ENCODE data around the gene KIF2A. TPM values are rescaled to one million over a fixed set of nuclear protein-coding genes. Genes with fewer than 3 reads are reported as not detected.

KIF2A gene
- total and polyA plus RNA-seq, 2 of the 13 experiments (the other 11 are each of a cell fraction or from before 2014, with no cell fraction given) = 8.5 to 19.2 TPM

DNA sequence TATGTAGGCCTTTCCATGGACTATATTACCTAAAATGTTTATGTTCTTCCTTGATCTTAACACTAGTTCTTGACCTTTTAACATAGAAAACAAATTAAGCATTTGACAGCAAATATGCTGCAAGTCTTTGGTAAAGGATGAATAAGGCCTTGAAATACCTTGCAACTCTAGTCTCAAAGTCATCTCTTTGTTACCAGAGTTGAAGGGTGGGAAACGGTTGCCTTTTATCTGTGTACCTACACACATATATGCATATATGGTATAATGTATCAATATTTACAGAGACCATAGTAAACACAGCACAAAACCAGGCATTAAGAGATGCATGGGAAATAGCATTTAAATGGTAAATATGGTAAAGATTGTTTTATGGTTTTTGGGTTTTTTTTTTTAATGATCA, 16.5 kb downstream of the KIF2A start (continued):
- TF ChIP-seq, protein P1, sequence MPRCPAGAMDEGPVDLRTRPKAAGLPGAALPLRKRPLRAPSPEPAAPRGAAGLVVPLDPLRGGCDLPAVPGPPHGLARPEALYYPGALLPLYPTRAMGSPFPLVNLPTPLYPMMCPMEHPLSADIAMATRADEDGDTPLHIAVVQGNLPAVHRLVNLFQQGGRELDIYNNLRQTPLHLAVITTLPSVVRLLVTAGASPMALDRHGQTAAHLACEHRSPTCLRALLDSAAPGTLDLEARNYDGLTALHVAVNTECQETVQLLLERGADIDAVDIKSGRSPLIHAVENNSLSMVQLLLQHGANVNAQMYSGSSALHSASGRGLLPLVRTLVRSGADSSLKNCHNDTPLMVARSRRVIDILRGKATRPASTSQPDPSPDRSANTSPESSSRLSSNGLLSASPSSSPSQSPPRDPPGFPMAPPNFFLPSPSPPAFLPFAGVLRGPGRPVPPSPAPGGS (CRISPR knock-in tag; IDR thresholded peaks at IDR 0.05) = no peak
- TF ChIP-seq KDM2A (CRISPR knock-in tag; IDR thresholded peaks at IDR 0.05; ENCODE audit: borderline replicate concordance, low read depth) (no peak), ZBTB20 (CRISPR knock-in tag; IDR thresholded peaks at IDR 0.05; ENCODE audit: borderline replicate concordance, low read depth) (peak; percentile 49; the same call in 1 of the 2 replicates), ZNF225 (CRISPR knock-in tag; IDR thresholded peaks at IDR 0.05) (no peak), SOX13 (IDR thresholded peaks at IDR 0.05) (0 out of 2 replicates have a peak, but pooled peaks have one; percentile 30), SOX13 (CRISPR knock-in tag; conservative IDR thresholded peaks at IDR 0.05 in 1 of 2, IDR thresholded peaks at IDR 0.05 in 1 of 2) (peak in 1 of 2 experiments; percentile 94; a peak in 2 of 4 replicates), ZFP37 (CRISPR knock-in tag; IDR thresholded peaks at IDR 0.05; ENCODE audit: borderline replicate concordance) (no peak), NR3C1 (CRISPR knock-in tag; IDR thresholded peaks at IDR 0.05) (no peak), ATM (IDR thresholded peaks at IDR 0.05; ENCODE audit: borderline replicate concordance) (no peak), SRF (IDR thresholded peaks at IDR 0.05; ENCODE audit: low read depth, low read length) (peak; percentile 47; the same call in 1 of the 2 replicates), ARNT (IDR thresholded peaks at IDR 0.05) (no peak), CENPT (CRISPR knock-in tag; IDR thresholded peaks at IDR 0.05; ENCODE audit: low read depth) (no peak), ZC3H4 (CRISPR knock-in tag; IDR thresholded peaks at IDR 0.05; ENCODE audit: borderline replicate concordance) (no peak), CHD2 (IDR thresholded peaks at IDR 0.05; ENCODE audit: low read depth, low read length) (no peak), SKI (IDR thresholded peaks at IDR 0.05; ENCODE audit: partially characterized antibody) (peak; percentile 33), PAWR (CRISPR knock-in tag; IDR thresholded peaks at IDR 0.05; ENCODE audit: borderline replicate concordance) (no peak), CHCHD3 (CRISPR knock-in tag; IDR thresholded peaks at IDR 0.05) (no peak), EZH2 (conservative IDR thresholded peaks at IDR 0.05; ENCODE audit: low read depth, low read length) (no peak)
- TF ChIP-seq, protein P2, sequence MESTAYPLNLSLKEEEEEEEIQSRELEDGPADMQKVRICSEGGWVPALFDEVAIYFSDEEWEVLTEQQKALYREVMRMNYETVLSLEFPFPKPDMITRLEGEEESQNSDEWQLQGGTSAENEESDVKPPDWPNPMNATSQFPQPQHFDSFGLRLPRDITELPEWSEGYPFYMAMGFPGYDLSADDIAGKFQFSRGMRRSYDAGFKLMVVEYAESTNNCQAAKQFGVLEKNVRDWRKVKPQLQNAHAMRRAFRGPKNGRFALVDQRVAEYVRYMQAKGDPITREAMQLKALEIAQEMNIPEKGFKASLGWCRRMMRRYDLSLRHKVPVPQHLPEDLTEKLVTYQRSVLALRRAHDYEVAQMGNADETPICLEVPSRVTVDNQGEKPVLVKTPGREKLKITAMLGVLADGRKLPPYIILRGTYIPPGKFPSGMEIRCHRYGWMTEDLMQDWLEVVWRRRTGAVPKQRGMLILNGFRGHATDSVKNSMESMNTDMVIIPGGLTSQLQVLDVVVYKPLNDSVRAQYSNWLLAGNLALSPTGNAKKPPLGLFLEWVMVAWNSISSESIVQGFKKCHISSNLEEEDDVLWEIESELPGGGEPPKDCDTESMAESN (CRISPR knock-in tag; conservative IDR thresholded peaks at IDR 0.05) = no peak
- TF ChIP-seq, protein P3, sequence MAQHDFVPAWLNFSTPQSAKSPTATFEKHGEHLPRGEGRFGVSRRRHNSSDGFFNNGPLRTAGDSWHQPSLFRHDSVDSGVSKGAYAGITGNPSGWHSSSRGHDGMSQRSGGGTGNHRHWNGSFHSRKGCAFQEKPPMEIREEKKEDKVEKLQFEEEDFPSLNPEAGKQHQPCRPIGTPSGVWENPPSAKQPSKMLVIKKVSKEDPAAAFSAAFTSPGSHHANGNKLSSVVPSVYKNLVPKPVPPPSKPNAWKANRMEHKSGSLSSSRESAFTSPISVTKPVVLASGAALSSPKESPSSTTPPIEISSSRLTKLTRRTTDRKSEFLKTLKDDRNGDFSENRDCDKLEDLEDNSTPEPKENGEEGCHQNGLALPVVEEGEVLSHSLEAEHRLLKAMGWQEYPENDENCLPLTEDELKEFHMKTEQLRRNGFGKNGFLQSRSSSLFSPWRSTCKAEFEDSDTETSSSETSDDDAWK (CRISPR knock-in tag; IDR thresholded peaks at IDR 0.05) = no peak
- TF ChIP-seq, protein P4, sequence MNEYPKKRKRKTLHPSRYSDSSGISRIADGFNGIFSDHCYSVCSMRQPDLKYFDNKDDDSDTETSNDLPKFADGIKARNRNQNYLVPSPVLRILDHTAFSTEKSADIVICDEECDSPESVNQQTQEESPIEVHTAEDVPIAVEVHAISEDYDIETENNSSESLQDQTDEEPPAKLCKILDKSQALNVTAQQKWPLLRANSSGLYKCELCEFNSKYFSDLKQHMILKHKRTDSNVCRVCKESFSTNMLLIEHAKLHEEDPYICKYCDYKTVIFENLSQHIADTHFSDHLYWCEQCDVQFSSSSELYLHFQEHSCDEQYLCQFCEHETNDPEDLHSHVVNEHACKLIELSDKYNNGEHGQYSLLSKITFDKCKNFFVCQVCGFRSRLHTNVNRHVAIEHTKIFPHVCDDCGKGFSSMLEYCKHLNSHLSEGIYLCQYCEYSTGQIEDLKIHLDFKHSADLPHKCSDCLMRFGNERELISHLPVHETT (CRISPR knock-in tag; conservative IDR thresholded peaks at IDR 0.05) = no peak
- TF ChIP-seq, protein P5, sequence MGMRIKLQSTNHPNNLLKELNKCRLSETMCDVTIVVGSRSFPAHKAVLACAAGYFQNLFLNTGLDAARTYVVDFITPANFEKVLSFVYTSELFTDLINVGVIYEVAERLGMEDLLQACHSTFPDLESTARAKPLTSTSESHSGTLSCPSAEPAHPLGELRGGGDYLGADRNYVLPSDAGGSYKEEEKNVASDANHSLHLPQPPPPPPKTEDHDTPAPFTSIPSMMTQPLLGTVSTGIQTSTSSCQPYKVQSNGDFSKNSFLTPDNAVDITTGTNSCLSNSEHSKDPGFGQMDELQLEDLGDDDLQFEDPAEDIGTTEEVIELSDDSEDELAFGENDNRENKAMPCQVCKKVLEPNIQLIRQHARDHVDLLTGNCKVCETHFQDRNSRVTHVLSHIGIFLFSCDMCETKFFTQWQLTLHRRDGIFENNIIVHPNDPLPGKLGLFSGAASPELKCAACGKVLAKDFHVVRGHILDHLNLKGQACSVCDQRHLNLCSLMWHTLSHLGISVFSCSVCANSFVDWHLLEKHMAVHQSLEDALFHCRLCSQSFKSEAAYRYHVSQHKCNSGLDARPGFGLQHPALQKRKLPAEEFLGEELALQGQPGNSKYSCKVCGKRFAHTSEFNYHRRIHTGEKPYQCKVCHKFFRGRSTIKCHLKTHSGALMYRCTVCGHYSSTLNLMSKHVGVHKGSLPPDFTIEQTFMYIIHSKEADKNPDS (CRISPR knock-in tag; IDR thresholded peaks at IDR 0.05) = no peak
- TF ChIP-seq, protein P6, sequence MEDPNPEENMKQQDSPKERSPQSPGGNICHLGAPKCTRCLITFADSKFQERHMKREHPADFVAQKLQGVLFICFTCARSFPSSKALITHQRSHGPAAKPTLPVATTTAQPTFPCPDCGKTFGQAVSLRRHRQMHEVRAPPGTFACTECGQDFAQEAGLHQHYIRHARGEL (CRISPR knock-in tag; IDR thresholded peaks at IDR 0.05) = no peak
